Activated CD4-positive, alpha-beta T cell treated with anti-CD3 and anti-CD28 coated beads for 24 hours (primary cell): ENCODE measurements around the gene CRYL1.

Experiments
- DNase-seq, 2 donors: peaks; one replicate each; pipeline ENCODE4 v3.0.0-alpha.2; 2020; ENCODE audit warnings: low read depth in 2 of 2

Gene CRYL1, protein sequence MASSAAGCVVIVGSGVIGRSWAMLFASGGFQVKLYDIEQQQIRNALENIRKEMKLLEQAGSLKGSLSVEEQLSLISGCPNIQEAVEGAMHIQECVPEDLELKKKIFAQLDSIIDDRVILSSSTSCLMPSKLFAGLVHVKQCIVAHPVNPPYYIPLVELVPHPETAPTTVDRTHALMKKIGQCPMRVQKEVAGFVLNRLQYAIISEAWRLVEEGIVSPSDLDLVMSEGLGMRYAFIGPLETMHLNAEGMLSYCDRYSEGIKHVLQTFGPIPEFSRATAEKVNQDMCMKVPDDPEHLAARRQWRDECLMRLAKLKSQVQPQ

DNA sequence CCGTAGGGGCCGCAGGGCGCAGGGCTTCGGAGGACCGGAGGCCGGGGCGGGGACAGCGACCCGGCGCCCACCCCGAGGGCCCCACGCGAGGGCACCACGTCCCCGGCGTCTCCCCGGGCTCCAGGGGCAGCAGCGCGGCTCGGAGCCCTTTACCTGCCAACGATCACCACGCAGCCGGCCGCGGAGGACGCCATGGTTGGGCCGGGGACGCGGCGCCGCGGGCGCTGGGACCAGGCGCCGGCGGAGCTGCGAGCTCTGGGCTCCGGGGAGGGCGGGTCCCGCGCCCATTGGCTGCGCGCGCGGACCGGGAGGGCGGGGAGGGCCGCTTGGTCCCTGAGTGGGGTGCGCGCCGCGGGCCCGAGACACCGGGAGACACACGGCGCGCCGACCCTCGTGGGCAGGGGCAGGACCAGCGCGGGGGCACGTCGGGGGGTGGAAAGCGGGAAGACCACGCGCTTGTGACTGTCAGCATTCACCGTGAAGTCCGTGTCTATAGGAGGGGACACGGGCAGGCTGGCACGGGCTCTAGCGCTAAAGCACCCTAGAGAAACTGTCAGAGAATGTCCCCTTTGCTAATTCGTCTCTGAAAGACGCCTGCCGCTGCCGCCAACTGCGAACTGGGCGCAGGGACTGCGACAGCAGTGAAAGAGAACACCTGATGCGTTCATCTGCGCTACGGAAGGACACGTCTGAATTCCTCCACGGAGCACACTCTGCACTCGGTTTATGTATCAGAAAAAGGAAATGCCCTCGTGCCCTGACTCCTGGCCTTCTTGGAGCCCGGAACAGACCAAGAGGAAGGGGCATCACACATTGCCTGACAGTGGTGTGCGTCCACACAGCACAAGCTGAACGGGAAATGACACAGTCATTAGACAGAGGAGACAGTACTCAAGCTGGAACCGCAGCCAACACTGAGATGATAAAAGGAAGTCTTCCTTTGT, at the start of gene CRYL1:
Gene CRYL1, minus strand, starts transcription at position 257 of the 944 bp plus-strand sequence. Its CDS starts 63 bp downstream, at position 194.
- DNase-seq = peak; percentile 54 to 56

DNA sequence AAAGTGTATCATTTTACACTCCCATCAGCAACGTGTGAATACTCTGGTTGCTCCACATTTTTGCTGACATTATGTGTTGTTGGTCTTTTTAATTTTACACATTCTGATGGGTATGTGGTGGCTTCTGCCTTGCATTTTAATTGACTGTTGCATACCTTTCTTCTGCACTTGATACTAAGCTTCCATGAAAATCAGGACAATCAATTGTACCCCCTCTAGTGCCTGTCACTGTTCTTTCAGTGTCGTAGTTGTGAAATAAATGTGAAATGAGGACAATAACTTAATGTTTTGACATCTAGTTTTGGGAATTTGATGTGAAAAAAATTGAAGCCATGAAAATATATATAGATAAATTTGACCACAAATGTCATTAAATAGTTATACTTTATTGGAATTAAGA, 48.0 kb upstream of the CRYL1 start:
- no peak for DNase-seq

DNA sequence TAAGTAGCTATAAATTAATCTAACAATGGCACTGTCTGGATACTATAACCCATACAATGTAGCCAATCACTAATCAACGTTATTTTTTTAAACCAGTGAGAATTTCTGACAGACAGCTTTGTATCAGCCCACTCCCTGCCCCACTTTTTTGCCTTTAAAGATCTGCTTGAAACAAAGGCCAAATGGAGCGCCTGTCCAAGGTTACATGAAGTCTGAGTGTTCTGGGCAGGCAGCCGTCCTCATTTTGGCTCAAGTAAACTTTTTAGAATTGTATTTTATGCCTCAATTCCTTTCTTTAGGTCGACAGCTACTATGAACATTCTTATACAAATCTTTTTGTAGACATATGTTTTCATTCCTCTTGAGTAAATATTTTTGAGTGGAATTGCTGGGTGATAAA, 47.5 kb upstream of the CRYL1 start:
- DNase-seq = no peak

DNA sequence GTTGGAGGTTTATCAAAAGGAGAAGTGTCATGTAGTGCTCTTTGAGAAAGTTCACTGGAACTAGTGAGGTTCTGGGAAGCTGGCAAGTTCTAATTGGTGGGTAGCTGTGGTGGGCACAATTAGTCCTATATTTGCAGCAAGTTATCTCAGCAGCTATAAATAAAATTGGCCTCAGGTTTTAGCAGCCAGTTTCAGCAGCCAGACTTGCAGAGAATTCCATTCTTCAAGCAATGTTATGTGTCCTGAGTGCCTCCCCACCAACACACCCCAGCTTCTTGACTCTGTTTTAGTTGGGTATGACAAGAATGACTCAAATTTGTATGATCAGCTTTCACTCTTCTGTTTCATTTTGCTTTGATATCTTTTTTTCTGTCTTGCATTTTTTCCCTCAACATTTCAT, 46.0 kb upstream of the CRYL1 start:
- DNase-seq = no peak

GRCh38 chr13:20570517-20570916, 44.9 kb upstream of the CRYL1 start:
- no peak for DNase-seq

GRCh38 chr13:20567881-20568528, 42.3 kb upstream of the CRYL1 start:
- DNase-seq = no peak

DNA sequence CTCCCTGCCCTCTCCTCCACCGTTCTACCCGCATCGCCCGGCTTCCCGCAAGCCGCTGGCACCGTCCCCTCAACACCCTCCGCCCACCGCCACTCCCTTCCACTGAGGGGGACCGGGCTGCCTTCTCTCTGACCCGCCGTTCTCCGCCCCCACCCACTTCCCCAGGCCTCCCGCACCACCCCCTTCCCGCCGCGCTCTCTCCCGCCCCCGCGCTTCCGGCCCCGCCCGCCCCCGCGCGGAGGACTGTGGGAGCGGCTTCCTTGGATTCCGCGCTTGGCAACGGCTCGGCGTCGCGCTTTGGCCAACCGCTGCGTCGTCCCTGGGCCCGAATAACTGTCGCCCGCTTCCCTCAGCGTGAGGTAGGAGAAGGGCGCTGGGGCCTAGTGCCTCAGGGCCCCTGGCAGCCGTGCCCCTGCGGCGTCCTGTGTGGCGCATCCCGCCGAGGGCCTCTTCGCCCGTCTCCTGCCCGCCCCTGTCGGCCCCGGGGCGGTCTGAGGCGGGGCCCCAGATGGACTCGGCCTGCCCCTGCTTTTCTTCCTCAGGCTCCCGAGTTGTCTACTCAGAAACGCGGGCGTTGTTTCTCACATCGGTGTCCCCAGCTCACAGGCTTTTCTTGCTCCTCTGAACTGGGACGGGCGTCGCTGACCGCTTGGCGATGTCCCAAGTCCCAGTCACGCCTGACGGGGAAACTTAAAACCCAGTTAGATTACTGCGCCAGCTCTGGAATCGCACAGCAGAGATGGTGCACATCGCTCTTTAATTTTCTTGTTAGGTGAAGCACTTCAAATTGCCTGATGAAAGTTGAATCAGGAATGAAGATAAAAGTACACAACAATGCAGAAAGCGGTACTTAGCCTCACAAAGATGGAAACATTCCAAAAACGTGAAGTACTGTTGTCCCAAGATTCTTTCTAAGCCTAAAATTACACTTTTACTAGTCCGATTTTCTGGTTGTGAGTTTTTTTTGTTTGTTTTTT, 41.5 kb upstream of the CRYL1 start, which contains the start of gene IFT88:
Gene IFT88, plus strand, starts transcription at position 260 of the 977 bp plus-strand sequence. CDS start 7,229 bp downstream, outside the sequence.
- peak; percentile 67 to 76 for DNase-seq

GRCh38 chr13:20566468-20566897, 40.8 kb upstream of the CRYL1 start:
- peak; percentile 0 to 22 for DNase-seq

- DNase-seq = no peak
Observed at GRCh38 chr13:20565115-20565736, 39.6 kb upstream of the CRYL1 start.

- DNase-seq = no peak
Observed at GRCh38 chr13:20561741-20562140, 36.1 kb upstream of the CRYL1 start.

DNA sequence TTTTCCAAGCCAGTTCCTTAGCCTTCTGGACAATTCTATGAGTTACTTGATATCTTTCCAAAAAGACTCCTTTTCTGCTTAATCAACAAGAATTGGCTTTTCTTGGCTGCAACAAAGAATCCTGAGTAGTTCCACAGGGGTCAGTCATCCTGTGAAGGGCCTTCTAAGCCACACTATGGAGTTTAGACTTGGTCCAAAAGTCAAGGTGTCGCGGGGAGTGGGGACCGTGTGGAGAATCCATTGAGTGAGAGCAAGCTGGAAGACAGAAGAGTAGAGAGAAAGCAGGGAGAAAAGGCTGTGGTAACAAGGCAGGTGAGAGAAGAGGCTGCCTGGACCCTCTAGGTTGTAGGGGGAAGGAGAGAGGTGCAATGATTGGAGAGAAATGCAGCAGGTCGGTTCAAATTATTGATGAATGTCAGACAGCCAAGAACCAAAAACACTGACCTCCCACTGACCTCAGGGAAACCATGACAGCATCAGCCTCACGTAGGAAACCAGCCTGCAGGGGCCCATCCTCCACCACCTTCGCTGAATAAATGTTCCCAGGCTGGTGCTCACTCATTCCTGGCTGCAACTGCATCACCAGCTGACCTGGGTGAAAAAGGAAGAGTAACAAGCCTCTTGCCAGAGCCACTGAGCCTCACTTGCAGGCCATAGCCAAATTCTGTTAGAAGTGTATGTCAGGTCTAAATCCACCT, 34.2 kb upstream of the CRYL1 start:
- DNase-seq = no peak

- no peak for DNase-seq
Observed at GRCh38 chr13:20558982-20559381, 33.3 kb upstream of the CRYL1 start.

DNA sequence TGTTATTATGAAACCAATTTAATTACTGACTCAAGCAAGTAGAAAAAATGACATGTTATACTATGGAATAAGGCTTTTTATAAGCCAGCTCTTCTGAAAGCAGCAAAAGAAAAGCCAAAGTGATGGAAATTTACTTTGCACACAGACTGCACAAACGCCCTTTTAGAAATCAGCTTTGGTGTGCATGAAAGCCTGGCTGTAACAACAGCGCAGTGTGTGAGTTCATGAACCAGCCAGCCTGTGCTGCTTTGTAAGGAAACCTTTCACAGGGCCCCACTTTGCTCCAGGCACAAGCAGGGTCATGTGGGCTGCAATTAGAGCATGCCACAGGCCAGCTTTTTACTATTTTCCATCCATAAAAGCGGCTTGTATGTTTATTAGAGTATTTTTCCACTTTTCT, 27.7 kb upstream of the CRYL1 start:
- DNase-seq = no peak

DNA sequence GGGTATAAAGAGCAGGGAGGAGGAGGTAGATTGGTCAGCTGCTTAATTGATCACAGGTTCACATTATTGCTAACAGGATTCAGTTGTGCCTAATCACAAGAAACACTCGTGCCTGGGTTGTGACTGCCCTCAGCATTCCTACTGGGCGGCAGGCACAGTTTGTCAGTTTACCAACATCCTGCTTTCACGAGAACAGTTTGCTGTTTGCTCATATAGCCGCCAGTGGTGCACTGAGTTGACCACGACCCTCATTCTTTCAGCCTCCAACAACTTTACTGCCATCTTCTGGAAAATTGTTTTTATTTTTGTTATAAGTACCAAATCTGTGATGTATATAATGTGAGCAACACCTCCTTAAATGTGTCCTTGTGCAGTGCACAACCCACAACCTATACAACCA, 25.1 kb upstream of the CRYL1 start:
- DNase-seq = no peak

DNA sequence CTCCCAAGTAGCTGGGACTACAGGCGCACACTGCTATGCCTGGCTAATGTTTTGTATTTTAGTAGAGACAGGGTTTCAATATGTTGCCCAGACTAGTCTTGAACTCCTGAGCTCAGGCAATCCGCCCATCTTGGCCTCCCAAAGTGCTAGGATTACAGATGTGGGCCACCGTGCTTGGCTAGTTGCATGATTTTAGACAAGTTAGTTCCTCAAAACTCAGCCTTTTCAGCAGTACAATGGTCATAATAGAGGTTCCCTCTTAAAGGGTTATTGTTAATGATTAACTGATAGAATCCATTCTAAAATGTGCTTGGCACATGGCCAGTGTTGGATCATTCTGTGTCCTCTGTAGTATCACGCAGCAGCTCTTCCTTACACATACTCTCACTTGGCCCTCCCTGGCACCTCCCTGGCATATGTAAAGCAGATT, 21.8 kb upstream of the CRYL1 start:
- no peak for DNase-seq

DNA sequence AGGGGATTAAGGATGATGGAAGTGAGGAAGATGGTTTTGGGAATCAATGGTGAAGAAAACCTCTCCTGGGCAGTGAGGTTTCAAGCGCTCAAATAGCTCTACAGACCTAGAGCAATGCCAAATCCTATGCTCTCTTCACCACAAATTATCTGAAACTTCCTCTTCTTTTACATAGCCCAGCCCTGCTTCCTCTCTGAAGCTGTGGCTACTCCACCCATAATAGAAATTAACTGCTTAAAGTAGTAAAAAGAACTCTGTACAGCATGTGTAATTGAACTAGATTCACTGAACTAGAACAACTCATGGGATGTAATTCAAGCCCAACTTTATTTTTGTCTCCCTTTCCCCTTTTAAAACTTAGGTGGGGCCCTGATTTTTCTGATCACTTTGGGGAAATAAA, 20.9 kb upstream of the CRYL1 start:
- no peak for DNase-seq

GRCh38 chr13:20544201-20544923, 18.7 kb upstream of the CRYL1 start:
- no peak for DNase-seq

GRCh38 chr13:20536992-20537391, 11.3 kb upstream of the CRYL1 start:
- DNase-seq = no peak

- no peak for DNase-seq
Observed at GRCh38 chr13:20534038-20534608, 8.5 kb upstream of the CRYL1 start.
